Fibroblast of skin of back (primary cell): Measurements from ENCODE around the gene SLC25A22.

Experiments used
- DNase-seq: peaks from one replicate; pipeline ENCODE4 v3.0.0-alpha.2; 2013

Gene SLC25A22

GRCh38 chr11:788953-789940, 8.8 kb downstream of the SLC25A22 start:
- no peak for DNase-seq

GRCh38 chr11:788009-788640, 10.0 kb downstream of the SLC25A22 start:
- DNase-seq = no peak

- no peak for DNase-seq
Measured at GRCh38 chr11:787084-787675, 10.9 kb downstream of the SLC25A22 start.

- no peak for DNase-seq
Measured at GRCh38 chr11:786235-787083, 11.6 kb downstream of the SLC25A22 start.

- DNase-seq = peak; percentile 82
Measured at GRCh38 chr11:783581-784015, 14.5 kb downstream of the SLC25A22 start.

- no peak for DNase-seq
Measured at GRCh38 chr11:782264-783174, 15.6 kb downstream of the SLC25A22 start.

GRCh38 chr11:779955-780532, 18.0 kb downstream of the SLC25A22 start:
- DNase-seq = no peak

GRCh38 chr11:778976-779954, 18.8 kb downstream of the SLC25A22 start:
- DNase-seq = no peak

- peak; percentile 84 for DNase-seq
Measured at GRCh38 chr11:777288-778255, 20.5 kb downstream of the SLC25A22 start, which contains the start of gene GATD1. Gene GATD1, minus strand, starts transcription at chr11:777487. Its CDS starts 25 bp downstream, at chr11:777462.

- peak; percentile 42 for DNase-seq
Measured at GRCh38 chr11:776561-777287, 21.4 kb downstream of the SLC25A22 start.

GRCh38 chr11:776263-776560, 21.9 kb downstream of the SLC25A22 start:
- no peak for DNase-seq

- no peak for DNase-seq
Measured at GRCh38 chr11:774873-775592, 23.0 kb downstream of the SLC25A22 start.

GRCh38 chr11:773830-774229, 24.3 kb downstream of the SLC25A22 start:
- DNase-seq = no peak

- no peak for DNase-seq
Measured at GRCh38 chr11:773425-773824, 24.7 kb downstream of the SLC25A22 start.

- DNase-seq = no peak
Measured at GRCh38 chr11:772429-773390, 25.4 kb downstream of the SLC25A22 start.
